Measurements from ENCODE around the gene GCNA. TPM values are rescaled to one million over a fixed set of nuclear protein-coding genes. Genes with fewer than 3 reads are reported as not detected.
A peak's percentile ranks its signal among the peaks of the same experiment; 100 is the strongest.
"Not testable (repeated sequence)": the region's sequence is repeated elsewhere in the genome, so short reads cannot be mapped to it uniquely, and the experiment has no call there.

GCNA gene
- total and polyA plus RNA-seq, 2 experiments from 2014 or later: 0.38 to 5.2 TPM

DNA sequence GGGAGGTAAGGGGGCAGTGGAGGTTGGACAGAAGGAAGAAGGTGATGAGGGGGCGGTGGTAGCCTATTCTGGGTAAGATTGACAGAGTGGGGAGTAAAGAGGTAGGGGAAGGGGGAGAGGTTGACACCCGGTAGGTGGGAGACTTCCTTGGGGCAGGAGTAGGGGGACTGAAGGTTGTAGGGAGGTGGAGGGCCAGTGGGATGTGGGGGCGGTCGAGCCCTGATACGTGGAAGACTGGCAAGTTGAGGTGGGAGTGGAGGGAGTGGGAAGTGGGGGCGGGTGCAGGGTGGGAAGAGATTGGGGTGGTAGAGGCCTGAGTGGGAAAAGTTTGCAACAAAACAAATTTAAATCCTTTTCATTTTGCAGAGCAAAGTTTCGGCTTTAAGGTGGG, 1.7 kb downstream of the GCNA start:
- H3K4me1 ChIP-seq (ENCODE audit: low read depth): no peaks in the 10 kb centered on the region
- H3K36me3 ChIP-seq: peaks cover 7% of the 10 kb centered on the region
- peak overlapping the region; percentile 17 for H3K27ac ChIP-seq
- TF ChIP-seq, protein P1, sequence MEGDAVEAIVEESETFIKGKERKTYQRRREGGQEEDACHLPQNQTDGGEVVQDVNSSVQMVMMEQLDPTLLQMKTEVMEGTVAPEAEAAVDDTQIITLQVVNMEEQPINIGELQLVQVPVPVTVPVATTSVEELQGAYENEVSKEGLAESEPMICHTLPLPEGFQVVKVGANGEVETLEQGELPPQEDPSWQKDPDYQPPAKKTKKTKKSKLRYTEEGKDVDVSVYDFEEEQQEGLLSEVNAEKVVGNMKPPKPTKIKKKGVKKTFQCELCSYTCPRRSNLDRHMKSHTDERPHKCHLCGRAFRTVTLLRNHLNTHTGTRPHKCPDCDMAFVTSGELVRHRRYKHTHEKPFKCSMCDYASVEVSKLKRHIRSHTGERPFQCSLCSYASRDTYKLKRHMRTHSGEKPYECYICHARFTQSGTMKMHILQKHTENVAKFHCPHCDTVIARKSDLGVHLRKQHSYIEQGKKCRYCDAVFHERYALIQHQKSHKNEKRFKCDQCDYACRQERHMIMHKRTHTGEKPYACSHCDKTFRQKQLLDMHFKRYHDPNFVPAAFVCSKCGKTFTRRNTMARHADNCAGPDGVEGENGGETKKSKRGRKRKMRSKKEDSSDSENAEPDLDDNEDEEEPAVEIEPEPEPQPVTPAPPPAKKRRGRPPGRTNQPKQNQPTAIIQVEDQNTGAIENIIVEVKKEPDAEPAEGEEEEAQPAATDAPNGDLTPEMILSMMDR (IDR thresholded peaks at IDR 0.05; ENCODE audit: low read depth, low read length): no peak
- DNase-seq (ENCODE audit: low read depth in 1 of 2, low spot score in 1 of 2): no peak
- H3K4me3 ChIP-seq: no peak overlapping the region
- H3K9me3 ChIP-seq (ENCODE audit: low read depth): no peaks in the 10 kb centered on the region
- no peaks in the 10 kb centered on the region for H3K27me3 ChIP-seq

DNA sequence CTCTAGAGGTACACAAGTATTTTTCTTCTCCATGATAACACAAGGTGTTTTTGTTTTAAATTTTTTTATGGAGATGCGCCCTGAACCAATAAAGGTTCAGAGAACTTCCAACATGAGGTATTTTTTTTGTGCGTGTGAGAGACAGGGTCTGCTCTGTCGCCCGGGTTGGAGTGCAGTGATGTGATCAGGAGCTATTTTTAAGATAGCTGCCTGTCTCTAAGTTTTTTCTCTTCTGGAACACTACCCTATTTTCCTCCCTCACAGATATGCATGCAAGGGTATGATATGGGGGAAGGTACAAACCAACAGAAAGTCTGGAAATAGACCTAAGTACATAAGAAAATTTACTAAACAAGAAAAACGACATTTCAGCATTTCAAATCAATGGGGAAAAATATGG, 3.0 kb downstream of the GCNA start:
- no peaks in the 10 kb centered on the region for H3K4me1 ChIP-seq (ENCODE audit: low read depth)
- no peaks in the 10 kb centered on the region for H3K27me3 ChIP-seq
- DNase-seq (ENCODE audit: low read depth in 1 of 2, low spot score in 1 of 2): peak in 1 of 2 donors; percentile 16
- H3K27ac ChIP-seq: peak overlapping the region; percentile 78
- no peaks in the 10 kb centered on the region for H3K9me3 ChIP-seq (ENCODE audit: low read depth)
- H3K36me3 ChIP-seq: no peaks in the 10 kb centered on the region
- TF ChIP-seq, protein P1 (IDR thresholded peaks at IDR 0.05; ENCODE audit: low read depth, low read length): no peak
- no peak overlapping the region for H3K4me3 ChIP-seq

DNA sequence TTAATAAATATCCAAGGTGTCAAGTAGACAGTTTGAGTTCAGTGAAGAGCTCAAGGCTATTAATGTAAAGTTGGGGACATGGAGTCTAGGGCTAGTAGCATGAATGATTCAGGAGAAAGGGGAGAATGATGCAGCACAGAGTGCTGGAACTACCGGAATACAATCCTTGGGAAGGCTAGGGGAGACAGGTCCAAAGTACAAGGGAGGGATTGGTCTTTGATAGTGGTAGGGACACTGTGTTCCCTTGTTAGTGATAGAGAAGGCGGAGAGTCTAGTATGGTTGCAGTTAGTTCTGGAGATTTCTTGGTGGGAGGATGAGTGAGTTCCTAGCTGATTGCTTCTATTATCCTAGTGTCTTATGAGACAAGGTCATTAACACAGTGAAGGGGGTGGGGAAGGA, 8.7 kb downstream of the GCNA start:
- Histone ChIP-seq H3K9me3 (ENCODE audit: low read depth) (no peaks in the 10 kb centered on the region), H3K27ac (no peak overlapping the region), H3K36me3 (no peaks in the 10 kb centered on the region), H3K4me1 (ENCODE audit: low read depth) (no peaks in the 10 kb centered on the region), H3K27me3 (no peaks in the 10 kb centered on the region), H3K4me3 (no peak overlapping the region)
- DNase-seq (ENCODE audit: low read depth in 1 of 2, low spot score in 1 of 2): no peak
- TF ChIP-seq, protein P1 (IDR thresholded peaks at IDR 0.05; ENCODE audit: low read depth, low read length): no peak

DNA sequence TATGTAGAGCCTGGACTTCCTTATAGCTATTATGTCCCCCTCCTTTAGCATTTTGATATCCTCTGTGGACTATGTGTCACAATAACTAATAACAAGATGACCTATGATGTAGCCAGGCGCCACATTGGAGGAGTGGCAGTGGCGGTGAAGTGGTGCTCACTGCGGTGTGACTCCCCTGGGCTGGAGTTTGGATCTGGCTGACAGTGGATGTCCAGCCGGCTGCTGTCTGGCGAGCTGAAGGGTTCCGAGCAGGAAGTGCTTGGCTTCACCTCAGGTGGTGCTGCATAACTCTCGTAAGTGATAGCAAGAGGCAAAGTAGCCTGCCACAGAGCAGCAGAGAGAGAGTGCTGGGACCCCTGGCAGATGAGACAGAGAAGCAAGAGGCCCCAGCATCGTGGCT, 15.0 kb downstream of the GCNA start:
- H3K27ac ChIP-seq; DNase-seq (ENCODE audit: low read depth in 1 of 2, low spot score in 1 of 2); H3K36me3 ChIP-seq; H3K4me1 ChIP-seq (ENCODE audit: low read depth); H3K27me3 ChIP-seq; H3K9me3 ChIP-seq (ENCODE audit: low read depth); H3K4me3 ChIP-seq: not testable (repeated sequence)

DNA sequence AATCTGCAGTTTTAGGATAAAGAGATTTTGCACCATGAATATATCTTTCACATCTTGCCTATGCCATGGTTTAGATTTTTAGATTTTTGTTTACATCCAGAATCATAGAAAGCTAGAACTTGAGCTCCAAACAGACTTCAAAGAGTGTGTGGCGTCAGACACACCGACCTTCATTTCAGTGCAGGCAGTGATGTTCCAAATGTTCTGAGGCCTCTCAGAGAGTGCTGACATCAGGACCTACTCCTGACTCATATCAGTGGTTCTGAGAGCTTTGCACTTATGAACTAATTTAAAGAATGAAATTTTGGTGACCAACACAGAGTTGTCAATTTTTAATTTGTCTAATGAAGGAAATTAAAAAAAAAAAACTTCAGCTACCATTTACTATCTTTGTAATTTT, 21.7 kb downstream of the GCNA start:
- Histone ChIP-seq H3K36me3 (no peaks in the 10 kb centered on the region), H3K27me3 (no peaks in the 10 kb centered on the region), H3K4me1 (ENCODE audit: low read depth) (no peaks in the 10 kb centered on the region), H3K27ac (no peak overlapping the region), H3K4me3 (no peak overlapping the region), H3K9me3 (ENCODE audit: low read depth) (no peaks in the 10 kb centered on the region)
- TF ChIP-seq, protein P1 (IDR thresholded peaks at IDR 0.05; ENCODE audit: low read depth, low read length): no peak
- no peak for DNase-seq (ENCODE audit: low read depth in 1 of 2, low spot score in 1 of 2)

DNA sequence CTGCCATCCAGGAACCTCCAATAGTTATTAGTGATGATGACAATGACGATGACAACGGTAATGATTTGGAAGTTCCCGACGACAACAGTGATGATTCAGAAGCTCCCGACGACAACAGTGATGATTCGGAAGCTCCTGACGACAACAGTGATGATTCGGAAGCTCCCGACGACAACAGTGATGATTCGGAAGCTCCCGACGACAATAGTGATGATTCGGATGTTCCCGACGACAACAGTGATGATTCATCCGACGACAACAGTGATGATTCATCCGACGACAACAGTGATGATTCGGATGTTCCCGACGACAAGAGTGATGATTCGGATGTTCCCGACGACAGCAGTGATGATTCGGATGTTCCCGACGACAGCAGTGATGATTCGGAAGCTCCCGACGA, 25.4 kb downstream of the GCNA start:
- DNase-seq (ENCODE audit: low read depth in 1 of 2, low spot score in 1 of 2): no peak
- TF ChIP-seq, protein P1 (IDR thresholded peaks at IDR 0.05; ENCODE audit: low read depth, low read length): no peak
- no peaks in the 10 kb centered on the region for H3K36me3 ChIP-seq
- no peaks in the 10 kb centered on the region for H3K27me3 ChIP-seq
- peaks cover 8% of the 10 kb centered on the region for H3K4me1 ChIP-seq (ENCODE audit: low read depth)
- H3K4me3 ChIP-seq: no peak overlapping the region
- no peaks in the 10 kb centered on the region for H3K9me3 ChIP-seq (ENCODE audit: low read depth)
- H3K27ac ChIP-seq: no peak overlapping the region
